HG03439 (cell line): ENCODE results near the gene CDSN.

Source experiments
- ATAC-seq: cut with Tn5 transposase; IDR thresholded peaks from one replicate; pipeline ENCODE4 v1.9.1; 2021; ENCODE audit warnings: mild to moderate bottlenecking, moderate library complexity; ENCODE audit not compliant: unreplicated experiment

CDSN gene

DNA sequence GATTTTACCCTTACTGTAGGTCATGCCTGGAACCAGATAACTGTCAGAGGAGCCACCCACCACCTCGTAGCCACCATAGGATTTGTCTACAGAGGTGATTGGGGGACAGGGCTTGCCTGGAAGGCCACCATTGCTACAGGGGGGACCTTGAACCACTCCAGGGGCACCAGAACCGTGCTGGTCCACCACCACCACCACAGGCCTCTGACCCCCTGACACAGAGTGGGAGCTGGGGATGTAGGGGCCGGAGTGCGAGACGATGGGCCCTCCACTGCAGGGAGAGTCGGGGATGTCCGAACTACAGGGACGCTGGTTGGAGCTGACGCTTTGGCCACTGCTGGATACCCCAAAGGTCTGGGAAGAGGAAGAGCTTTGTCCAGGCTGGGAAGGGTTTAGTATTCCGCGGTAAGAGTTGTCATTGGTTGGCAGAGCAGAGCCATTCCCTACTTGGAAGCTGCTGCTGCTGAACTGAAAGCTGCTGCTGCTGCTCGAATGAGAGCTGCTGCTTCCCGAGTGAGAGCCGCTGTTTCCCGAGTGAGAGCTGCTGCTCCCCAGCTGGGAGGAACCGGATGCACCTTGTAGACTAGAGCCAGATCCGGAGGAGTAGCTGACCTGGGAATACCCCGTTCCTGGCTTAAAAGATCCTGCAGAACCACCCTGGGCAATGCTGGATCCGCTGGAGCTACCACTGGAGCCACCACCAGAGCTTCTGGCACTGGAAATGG, 3.4 kb downstream of the CDSN start:
- no peak for ATAC-seq

DNA sequence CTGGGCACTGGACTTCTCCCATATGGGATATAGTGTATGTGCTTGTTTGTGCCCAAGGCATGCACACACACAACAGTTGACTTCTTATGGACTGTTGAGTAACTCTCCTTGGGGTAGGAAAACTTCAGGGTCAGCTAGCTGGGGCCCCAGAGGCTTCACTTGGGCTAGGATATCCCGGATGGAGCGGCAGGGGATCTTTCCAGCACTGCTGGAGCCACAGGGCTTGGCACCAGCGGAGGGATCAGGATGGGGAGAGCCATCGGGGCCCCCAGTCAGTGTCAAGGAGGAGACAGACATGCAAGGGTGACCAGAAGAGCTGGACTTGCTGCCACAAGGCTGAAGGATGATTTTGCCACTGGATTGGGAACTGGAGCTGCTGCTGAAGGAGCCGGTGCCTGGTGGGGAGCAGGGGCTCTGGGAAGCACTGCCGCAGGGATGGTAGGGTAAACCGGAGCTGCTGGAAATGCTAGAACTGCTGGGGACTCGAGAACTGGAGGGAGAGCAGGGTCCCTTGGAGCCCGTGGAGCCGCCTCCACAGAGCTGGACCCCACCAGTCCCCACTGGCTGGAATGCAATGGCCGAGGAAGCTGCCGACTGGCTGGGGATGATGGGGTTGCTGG, 4.2 kb downstream of the CDSN start:
- ATAC-seq = no peak

DNA sequence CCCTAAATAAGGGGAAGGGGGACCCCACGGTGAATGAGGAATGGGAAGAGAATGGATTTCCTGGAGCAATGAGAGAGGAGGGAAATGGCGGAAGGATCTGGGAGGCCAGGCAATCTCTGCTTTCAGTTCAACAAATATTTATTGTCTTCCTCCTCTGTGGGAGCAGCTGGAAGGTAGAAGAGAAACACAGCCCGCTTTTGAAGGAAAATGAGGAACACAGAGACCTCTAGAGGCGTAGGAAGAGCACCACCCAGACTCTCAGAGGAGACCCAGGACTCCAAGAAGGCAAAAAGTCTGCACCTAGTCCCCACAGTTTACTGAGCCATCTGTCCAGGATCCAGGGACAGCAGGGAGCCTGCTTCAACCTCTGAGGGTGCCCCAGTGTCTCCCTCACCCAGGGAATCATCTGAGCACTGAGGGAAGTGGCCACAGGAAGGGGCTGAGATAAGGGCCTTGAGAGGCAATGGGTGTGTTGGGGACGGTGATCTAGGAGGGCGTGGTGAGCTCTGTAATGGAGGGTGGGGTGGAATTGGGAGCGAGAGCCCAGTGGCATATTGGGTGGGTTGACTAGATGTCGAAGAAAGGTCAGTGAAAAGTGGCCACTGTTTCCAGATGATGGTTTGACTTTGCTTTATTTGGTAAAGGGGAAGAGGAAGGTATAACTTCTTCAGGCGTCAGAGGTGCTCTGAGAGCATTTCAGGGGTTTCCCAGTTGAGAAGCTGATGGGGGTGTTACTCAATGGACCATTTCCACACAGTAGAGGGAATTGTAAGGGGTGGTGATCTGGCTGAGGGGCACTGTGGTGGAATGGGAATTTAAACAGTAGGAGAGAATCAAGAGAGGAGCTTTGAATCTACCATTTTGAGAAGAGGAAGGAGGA, 5.0 kb downstream of the CDSN start:
- ATAC-seq = no peak

DNA sequence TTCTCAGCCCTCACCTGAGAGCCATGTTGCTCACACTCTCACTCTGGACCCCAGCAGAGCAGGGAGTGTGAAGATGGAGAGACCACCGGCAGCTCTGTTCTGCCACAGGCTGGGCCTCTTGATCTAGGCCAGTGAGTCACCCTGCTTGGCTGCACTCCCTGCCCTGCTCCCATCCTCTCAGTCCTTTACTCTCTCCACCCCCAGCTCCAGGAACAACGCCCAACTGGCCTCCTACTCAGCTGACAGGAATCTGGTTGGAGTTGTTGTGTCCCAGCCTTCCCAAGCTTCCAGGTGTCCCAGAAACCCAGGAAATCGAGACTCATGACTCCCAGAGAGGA, 5.7 kb downstream of the CDSN start, which contains the start of gene PSORS1C1:
Gene PSORS1C1 (plus strand): TSS at position 260 of the 338 bp plus-strand sequence. CDS start 14,833 bp downstream, outside the sequence.
- no peak for ATAC-seq

- no peak for ATAC-seq
Measured at GRCh38 chr6:31113861-31114540, 6.2 kb downstream of the CDSN start.

DNA sequence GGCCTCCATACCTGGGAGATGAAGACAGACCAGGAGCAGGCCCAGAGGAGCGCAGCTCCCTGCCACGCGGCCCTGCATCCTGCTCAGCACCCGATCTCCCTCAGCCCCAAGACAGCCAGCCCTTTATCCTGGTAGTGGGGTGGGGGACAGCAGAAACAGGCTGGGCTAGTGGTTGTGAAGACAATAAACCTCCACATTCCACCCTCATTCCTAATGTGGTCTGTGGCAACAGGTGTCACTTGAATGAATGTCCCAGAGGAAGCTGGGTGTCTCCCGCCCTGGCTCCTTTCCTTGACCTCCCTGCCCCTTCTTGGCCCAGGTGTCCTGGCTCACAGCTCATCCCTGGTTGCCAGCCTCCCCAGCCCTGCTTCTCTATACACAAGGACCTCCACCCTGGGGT, 7.8 kb downstream of the CDSN start, which contains the start of gene C6orf15:
Gene C6orf15 (minus strand): TSS at position 98 of the 400 bp plus-strand sequence. CDS start 20 bp downstream, at position 78.
- no peak for ATAC-seq

GRCh38 chr6:31111712-31112111, 8.5 kb downstream of the CDSN start:
- no peak for ATAC-seq

DNA sequence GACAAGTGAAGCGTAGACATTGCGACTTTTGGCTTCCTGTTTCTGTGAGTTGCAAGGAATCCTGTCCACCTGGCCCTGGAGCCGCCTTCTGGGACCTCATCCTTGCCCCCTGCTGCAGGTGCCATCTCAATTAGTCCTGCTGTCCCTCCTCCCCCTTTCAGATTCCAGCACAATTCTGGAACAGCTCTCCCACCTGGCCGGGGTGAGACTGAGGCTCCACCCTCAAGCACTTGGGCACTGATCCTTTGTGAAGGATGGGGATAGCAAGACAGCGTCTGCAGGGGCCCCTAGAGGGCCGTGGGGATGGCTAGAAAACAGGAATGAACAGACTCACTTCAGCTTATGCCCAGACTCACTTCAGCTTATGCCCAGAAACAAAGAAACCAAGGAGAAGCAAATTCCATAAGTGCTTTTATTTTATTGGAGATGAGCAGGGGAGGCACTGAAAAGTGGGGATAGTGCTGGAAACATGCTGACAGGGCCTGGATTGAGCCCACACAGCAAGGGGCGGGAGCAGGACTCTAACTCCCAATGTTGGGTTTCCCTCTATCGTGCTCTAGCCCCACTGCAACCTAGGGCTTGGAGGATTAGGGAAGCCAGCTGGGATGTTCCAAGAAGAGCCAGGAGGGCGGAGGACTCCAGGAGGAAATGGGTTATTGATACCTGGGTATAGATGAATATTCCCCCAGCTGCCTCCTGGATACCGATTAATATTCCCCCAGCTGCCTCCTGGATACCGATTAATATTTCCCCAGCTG, 9.2 kb downstream of the CDSN start:
- ATAC-seq = no peak

GRCh38 chr6:31107052-31107451, 13.2 kb downstream of the CDSN start:
- ATAC-seq = no peak

DNA sequence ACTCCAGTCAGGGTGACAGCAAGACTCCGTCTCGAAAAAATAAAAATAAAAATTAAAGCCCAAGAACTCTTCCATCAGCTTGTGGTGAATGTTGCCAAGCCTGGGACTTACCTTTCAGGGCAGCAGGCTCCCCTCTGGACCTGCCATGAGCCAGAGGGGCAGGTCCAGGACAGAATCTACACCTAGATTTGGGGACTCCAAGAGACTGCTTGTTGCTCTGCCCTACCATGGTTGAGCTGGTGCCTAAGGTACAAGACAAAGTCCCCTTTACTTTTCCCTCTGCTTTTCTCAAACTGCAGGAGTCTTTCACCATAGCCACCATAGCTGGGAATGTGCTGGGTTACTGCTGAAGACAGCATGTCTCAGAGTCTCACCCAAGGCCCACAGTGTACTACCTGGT, 17.1 kb downstream of the CDSN start:
- ATAC-seq = no peak

GRCh38 chr6:31098449-31098938, 21.8 kb downstream of the CDSN start:
- ATAC-seq = no peak

- no peak for ATAC-seq
Measured at GRCh38 chr6:31096656-31097055, 23.6 kb downstream of the CDSN start.

GRCh38 chr6:31096215-31096614, 24.0 kb downstream of the CDSN start:
- no peak for ATAC-seq

DNA sequence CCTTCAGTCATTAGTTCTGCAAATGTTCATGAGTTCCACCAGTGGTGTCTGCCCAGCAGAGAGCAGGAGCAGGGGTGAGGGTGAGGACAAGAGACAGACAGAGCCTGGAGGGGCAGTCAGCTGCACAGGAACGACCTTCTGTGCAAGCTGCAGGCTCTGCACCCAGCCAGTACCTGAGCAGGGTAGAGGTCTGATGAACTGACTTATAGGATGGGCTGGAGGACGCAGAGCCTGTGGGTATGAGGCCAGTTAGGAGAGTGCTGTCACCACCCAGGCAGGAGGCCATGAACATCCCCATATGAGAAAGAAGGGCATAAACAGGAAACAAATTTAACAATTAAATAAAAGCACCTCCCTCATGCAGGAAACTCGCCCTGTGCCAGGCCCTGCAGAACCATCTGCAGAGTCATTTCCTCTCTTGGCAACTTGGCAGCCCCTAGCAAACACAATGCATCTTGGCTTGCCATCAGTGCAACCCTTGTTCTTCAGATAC, 25.8 kb downstream of the CDSN start:
- ATAC-seq = no peak

DNA sequence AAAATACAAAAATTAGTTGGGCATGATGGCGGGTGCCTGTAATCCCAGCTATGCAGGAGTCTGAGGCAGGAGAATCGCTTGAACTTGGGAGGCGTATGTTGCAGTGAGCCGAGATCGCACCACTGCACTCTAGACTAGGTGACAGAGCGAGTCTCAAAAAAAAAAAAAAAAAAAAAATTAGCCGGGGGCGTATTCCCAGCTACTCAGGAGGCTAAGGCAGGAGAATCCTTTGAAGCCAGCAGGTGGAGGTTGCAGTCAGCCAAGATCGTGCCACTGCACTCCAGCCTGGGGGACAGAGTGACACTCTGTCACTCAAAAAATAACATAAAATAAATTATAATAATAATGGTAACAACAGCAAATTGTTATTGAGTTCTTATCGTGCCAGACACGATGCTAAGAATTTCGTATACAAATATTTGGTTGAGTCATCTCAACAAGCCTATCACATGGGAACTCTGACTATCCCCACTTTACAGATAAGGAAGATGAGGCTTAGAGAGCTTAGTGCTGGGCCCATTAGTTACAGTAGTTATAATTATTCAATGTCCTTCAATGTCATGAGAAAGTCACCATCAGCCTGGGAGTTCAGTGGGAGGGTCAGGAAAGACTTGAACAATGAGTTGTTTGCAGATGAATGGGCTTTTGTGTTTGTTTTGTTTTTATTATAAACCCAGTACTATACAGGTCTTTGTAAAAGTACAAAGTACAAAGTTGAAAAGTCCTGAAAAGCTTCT, 27.3 kb downstream of the CDSN start:
- ATAC-seq = no peak

GRCh38 chr6:31092238-31092637, 28.0 kb downstream of the CDSN start:
- ATAC-seq = no peak

DNA sequence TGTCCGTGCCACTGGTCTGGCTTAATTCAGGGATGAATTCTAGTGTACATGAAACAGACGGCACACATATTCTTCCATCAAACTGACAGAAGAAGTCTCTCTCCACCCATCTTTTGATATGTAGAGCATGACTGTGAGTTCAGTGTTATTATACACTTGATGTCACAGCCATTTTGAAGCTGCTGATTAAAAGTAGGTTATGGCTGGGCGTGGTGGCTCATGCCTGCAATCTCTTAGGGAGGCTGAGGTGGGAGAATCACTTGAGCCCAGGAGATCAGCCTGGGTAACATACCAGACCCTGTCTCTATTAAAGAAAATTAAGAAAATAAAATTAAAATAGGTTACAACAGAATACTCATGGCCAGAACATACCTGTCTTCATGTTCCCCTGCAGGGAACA, 28.6 kb downstream of the CDSN start:
- ATAC-seq = no peak

DNA sequence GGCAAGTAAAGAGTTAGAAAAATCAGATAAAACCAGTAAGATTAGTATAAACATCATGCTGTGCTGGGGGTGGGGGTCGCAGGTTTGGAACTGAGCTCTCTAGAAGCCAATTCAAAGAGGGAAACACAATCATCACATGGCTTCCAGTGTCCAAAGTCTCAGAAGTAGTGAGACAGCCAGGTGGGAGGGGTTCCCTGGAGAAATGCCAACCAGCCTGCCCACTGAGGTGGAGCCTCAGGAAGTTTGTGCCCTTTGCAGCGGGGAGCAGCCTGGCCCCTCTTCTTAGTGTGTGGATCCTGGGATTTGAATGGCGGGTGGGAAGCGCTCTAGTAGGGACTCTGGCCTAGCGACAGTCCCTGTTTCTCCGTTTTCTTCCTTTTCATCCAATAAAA, 29.3 kb downstream of the CDSN start:
- ATAC-seq = no peak

DNA sequence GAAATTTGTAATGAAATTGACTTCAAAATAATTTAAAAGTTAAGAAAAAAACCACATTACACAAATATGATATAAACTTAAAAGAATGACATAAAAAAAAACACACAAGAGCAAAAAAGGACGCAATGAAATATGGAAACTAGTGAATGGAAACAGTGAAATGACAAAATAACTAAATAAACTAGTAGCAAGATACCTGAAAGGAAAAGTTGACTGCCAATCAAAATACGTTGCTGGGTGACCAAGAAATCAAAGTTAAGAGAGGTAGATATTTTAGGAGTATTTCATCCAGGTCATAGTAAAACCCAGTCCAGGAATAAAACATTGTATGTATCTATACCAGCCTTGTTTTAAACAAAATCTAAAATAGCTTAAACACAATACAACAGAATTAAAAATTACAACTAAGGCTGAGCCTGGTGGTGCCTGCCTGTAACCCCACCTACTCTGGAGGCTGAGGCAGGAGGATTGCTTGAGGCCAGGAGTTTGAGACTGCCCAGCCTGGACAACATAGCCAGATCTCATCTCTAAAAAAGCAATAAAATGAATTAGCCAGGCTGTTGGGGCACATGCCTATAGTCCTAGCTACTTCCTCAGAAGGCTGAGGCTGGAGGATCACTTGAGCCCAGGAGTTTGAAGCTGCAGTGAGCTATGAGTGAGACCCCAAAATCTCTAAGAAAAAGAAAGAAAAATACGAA, 29.8 kb downstream of the CDSN start:
- no peak for ATAC-seq
